HepG2 (cell line): Measurements from ENCODE around the gene RNU5B-1. TPM values are rescaled to one million over a fixed set of nuclear protein-coding genes. Genes with fewer than 3 reads are reported as not detected.

Experiments
- ATAC-seq: fragments of 200-7000 bp; cut with Tn5 transposase; 3 replicates; pipeline ENCODE4 v1.9.1; 2020; ENCODE audit warnings: mild to moderate bottlenecking, moderate library complexity
- BruUV-seq: library from RNA; stranded (reverse); fragments of 400-500 nt; replicated peaks from 2 replicates; lab custom pipeline; 2021; lab: Mats Ljungman, UMichigan
- CTCF ChIA-PET: fragments of 300-600 bp; formaldehyde crosslinking; extraction: SDS; loops from one replicate; lab custom pipeline; 2021; ENCODE audit warnings: low total read pairs, inconsistent platforms, low intra/inter-chr PET ratio; lab: Yijun Ruan, JAX
- POLR2A ChIA-PET: fragments of 350-600 bp; sonication (Branson Sonifier 250); formaldehyde crosslinking; loops from one replicate; lab custom pipeline; 2020; ENCODE audit warnings: antibody characterized with exemption, inconsistent platforms; lab: Yijun Ruan, JAX
- DNase-seq: peaks from one replicate; pipeline ENCODE4 v3.0.0-alpha.2; 2015; ENCODE audit warnings: low spot score
- FAIRE-seq: peaks from 3 replicates; lab custom pipeline; 2011; peaks lifted over from hg19 to GRCh38; lab: Jason Lieb, UNC
- H2AFZ ChIP-seq: one replicate; pipeline ENCODE4 v1.6.1; 2011; ENCODE audit warnings: low read length, inconsistent platforms
- H3K27ac ChIP-seq: fragments of 300-600 bp; 3 replicates; pipeline ENCODE4 v1.8.0; 2011; ENCODE audit warnings: mixed run types, mild to moderate bottlenecking, mixed read lengths, low read length, inconsistent platforms; ENCODE audit not compliant: insufficient read depth; ENCODE audit errors: extremely low read length
- H3K27me3 ChIP-seq, 2 experiments: fragments of 200-600 bp in 1 of 2; 2 replicates in 1 of 2; 3 replicates in 1 of 2; pipeline versions ENCODE4 v1.6.0 to v1.8.0; 2011; ENCODE audit warnings: low read length in 2 of 2, mild to moderate bottlenecking in 2 of 2, moderate library complexity in 2 of 2, inconsistent platforms in 1 of 2; ENCODE audit not compliant: insufficient read depth in 2 of 2, control insufficient read depth in 1 of 2
- H3K36me3 ChIP-seq, 2 experiments: fragments of 200-600 bp in 1 of 2; replicated peaks in 1 of 2; 2 replicates in 1 of 2; 3 replicates in 1 of 2; pipeline versions ENCODE4 v1.5.1 to v1.8.0; 2011; ENCODE audit warnings: low read length in 2 of 2, inconsistent platforms in 1 of 2; ENCODE audit not compliant: insufficient read depth in 2 of 2, control insufficient read depth in 1 of 2
- H3K4me1 ChIP-seq: 2 replicates; pipeline ENCODE4 v1.5.1; 2012; ENCODE audit warnings: low read length, inconsistent platforms; ENCODE audit not compliant: insufficient read depth
- H3K4me2 ChIP-seq: 2 replicates; pipeline ENCODE4 v1.6.0; 2011; ENCODE audit warnings: low read depth, low read length, inconsistent platforms
- H3K4me3 ChIP-seq, 3 experiments: fragments of 200-600 bp in 1 of 3; sonication (generic), shearing (Covaris generic) in 1 of 3; replicated peaks in 1 of 3; 2 replicates each; pipeline ENCODE4 v1.5.1; 2011 to 2016; ENCODE audit warnings: low read length in 3 of 3, inconsistent platforms in 2 of 3, low read depth in 2 of 3, mild to moderate bottlenecking in 2 of 3, control low read depth in 1 of 3, mixed read lengths in 1 of 3; ENCODE audit not compliant: insufficient read depth in 1 of 3
- H3K79me2 ChIP-seq: one replicate; pipeline ENCODE4 v1.6.1; 2011; ENCODE audit warnings: low read length, inconsistent platforms; ENCODE audit not compliant: insufficient read depth
- H3K9ac ChIP-seq: 2 replicates; pipeline ENCODE4 v1.6.0; 2011; ENCODE audit warnings: mild to moderate bottlenecking, low read depth, low read length, inconsistent platforms; ENCODE audit not compliant: insufficient read depth
- H3K9me3 ChIP-seq: 2 replicates; pipeline ENCODE4 v1.5.1; 2012; ENCODE audit warnings: mild to moderate bottlenecking, low read length
- H4K20me1 ChIP-seq: 2 replicates; pipeline ENCODE4 v1.6.0; 2011; ENCODE audit warnings: inconsistent platforms, mild to moderate bottlenecking, low read length, moderate library complexity; ENCODE audit not compliant: insufficient read depth
- NR1H2 ChIP-seq: sonication (generic); formaldehyde crosslinking; IDR thresholded peaks from 2 replicates; pipeline ENCODE4 v1.8.1; 2022; ENCODE audit warnings: low read depth, missing genetic modification reagents, borderline replicate concordance
- WGBS: methylation state at CpG from one replicate; pipeline ENCODE4 v1.1.6; 2017; ENCODE audit warnings: low lambda C conversion rate; 5-methylcytosine and 5-hydroxymethylcytosine counted together
- in situ Hi-C: cut with HindIII; loops from 2 replicates; pipeline ENCODE4 v1.10.0; 2017; ENCODE audit warnings: low pct_unique_long_range_greater_than_20kb; ENCODE audit not compliant: extremely low pct_ligation_motif_present
- intact Hi-C: fragments of 100-400 bp; cut with micrococcal nuclease; formaldehyde crosslinking; loops from one replicate; pipeline ENCODE4 v1.10.0; 2022; ENCODE audit not compliant: unreplicated experiment
- polyA plus RNA-seq, 8 experiments: library from polyadenylated mRNA; depleted of rRNA in 3 of 8; stranded (reverse) in 7 of 8; unstranded in 1 of 8; fragments of >200 nt; fragmentation: Illumina TruSeq in 4 of 8; extraction: Trizol in 4 of 8; gene quantifications; 2 replicates each; pipeline versions ENCODE4 v1.2.1 to v1.2.3, GENCODE V29; 2011 to 2016; ENCODE audit warnings: low read depth in 4 of 8, missing spikeins in 1 of 8, mixed read lengths in 1 of 8; ENCODE audit not compliant: insufficient read depth in 1 of 8
- total RNA-seq, 5 experiments: library from RNA; depleted of rRNA; stranded (reverse); fragments of >200 nt; fragmentation: Illumina TruSeq; extraction: Trizol; gene quantifications; 2 replicates each; pipeline ENCODE4 v1.2.3, GENCODE V29; 2016; ENCODE audit warnings: low read depth in 1 of 5
- TF ChIP-seq, protein P1 (sequence below): sonication (generic); formaldehyde crosslinking; IDR thresholded peaks from 2 replicates; pipeline ENCODE4 v1.5.0; 2020; ENCODE audit warnings: missing genetic modification reagents, mild to moderate bottlenecking, borderline replicate concordance
- TF ChIP-seq, protein P2 (sequence below): sonication (generic); formaldehyde crosslinking; IDR thresholded peaks from 2 replicates; pipeline ENCODE4 v1.4.0; 2020; ENCODE audit warnings: missing genetic modification reagents, low read depth, mild to moderate bottlenecking, borderline replicate concordance
- TF ChIP-seq, protein P3 (sequence below): sonication (generic); formaldehyde crosslinking; IDR thresholded peaks from 2 replicates; pipeline ENCODE4 v1.5.1; 2020; ENCODE audit warnings: mild to moderate bottlenecking, missing genetic modification reagents, moderate library complexity
- TF ChIP-seq, protein P4 (sequence below): sonication (generic); formaldehyde crosslinking; IDR thresholded peaks from 2 replicates; pipeline ENCODE4 v1.5.1; 2020; ENCODE audit warnings: mild to moderate bottlenecking, missing genetic modification reagents
- TF ChIP-seq, protein P5 (sequence below): sonication (generic); formaldehyde crosslinking; IDR thresholded peaks from 2 replicates; pipeline ENCODE4 v1.9.0; 2022; ENCODE audit warnings: missing genetic modification reagents, mild to moderate bottlenecking, borderline replicate concordance

Gene RNU5B-1
- total and polyA plus RNA-seq, 2 of the 13 experiments (the other 11 are each of a cell fraction or from before 2014, with no cell fraction given), result 1,646 TPM; not detected in 1

DNA sequence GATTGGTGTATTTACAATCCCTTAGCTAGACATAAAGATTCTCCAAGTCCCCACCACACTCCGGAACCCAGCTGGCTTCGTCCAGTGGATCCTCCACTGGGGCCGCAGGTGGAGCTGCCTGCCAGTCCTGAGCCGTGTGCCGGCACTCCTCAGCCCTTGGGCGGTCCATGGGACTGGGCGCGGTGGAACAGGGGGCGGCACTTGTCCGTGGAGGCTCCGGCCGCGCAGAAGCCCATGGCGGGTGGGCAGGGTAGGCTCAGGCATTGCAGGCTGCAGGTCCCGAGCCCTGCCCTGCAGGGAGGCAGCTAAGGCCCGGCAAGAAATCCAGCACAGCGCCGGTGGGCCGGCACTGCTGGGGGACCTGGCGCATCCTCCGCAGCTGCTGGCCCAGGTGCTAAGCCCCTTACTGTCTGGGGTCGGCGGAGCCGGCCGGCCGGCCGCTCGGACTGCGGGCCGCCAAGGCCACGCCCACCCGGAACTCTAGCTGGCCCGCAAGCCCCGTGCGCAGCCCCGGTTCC lies 3.5 kb upstream of the RNU5B-1 start:
- in situ Hi-C loops (no loop called here), intact Hi-C loops (no loop called here)
- no peaks in the 10 kb centered on the region; a peak in 1 of 5 replicates for H3K27me3 ChIP-seq
- peaks cover 13% of the 10 kb centered on the region for H3K79me2 ChIP-seq
- no peak overlapping the region for H3K9ac ChIP-seq
- no TSS peak for BruUV-seq
- no peak for FAIRE-seq
- H3K9me3 ChIP-seq, result no peaks in the 10 kb centered on the region
- no peak overlapping the region for H3K4me2 ChIP-seq
- 100% methylated on average over 12 of the region's 36 CpGs for WGBS
- TF ChIP-seq, protein P1, sequence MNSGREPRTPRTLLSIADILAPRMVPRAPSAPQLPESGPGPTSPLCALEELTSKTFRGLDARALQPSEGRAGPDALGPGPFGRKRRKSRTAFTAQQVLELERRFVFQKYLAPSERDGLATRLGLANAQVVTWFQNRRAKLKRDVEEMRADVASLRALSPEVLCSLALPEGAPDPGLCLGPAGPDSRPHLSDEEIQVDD (CRISPR knock-in tag), result no peak
- no peak for TF ChIP-seq NR1H2
- TF ChIP-seq, protein P2, sequence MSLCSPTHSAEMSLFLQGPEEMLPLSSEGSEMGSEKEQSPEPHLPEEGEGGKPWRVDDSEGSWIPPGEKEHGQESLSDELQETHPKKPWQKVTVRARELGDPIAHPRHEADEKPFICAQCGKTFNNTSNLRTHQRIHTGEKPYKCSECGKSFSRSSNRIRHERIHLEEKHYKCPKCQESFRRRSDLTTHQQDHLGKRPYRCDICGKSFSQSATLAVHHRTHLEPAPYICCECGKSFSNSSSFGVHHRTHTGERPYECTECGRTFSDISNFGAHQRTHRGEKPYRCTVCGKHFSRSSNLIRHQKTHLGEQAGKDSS, result no peak
- TF ChIP-seq, protein P3, sequence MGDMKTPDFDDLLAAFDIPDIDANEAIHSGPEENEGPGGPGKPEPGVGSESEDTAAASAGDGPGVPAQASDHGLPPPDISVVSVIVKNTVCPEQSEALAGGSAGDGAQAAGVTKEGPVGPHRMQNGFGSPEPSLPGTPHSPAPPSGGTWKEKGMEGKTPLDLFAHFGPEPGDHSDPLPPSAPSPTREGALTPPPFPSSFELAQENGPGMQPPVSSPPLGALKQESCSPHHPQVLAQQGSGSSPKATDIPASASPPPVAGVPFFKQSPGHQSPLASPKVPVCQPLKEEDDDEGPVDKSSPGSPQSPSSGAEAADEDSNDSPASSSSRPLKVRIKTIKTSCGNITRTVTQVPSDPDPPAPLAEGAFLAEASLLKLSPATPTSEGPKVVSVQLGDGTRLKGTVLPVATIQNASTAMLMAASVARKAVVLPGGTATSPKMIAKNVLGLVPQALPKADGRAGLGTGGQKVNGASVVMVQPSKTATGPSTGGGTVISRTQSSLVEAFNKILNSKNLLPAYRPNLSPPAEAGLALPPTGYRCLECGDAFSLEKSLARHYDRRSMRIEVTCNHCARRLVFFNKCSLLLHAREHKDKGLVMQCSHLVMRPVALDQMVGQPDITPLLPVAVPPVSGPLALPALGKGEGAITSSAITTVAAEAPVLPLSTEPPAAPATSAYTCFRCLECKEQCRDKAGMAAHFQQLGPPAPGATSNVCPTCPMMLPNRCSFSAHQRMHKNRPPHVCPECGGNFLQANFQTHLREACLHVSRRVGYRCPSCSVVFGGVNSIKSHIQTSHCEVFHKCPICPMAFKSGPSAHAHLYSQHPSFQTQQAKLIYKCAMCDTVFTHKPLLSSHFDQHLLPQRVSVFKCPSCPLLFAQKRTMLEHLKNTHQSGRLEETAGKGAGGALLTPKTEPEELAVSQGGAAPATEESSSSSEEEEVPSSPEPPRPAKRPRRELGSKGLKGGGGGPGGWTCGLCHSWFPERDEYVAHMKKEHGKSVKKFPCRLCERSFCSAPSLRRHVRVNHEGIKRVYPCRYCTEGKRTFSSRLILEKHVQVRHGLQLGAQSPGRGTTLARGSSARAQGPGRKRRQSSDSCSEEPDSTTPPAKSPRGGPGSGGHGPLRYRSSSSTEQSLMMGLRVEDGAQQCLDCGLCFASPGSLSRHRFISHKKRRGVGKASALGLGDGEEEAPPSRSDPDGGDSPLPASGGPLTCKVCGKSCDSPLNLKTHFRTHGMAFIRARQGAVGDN (CRISPR knock-in tag), result 0 out of 2 replicates have a peak, but pooled peaks have one; percentile 28
- TF ChIP-seq, protein P4, sequence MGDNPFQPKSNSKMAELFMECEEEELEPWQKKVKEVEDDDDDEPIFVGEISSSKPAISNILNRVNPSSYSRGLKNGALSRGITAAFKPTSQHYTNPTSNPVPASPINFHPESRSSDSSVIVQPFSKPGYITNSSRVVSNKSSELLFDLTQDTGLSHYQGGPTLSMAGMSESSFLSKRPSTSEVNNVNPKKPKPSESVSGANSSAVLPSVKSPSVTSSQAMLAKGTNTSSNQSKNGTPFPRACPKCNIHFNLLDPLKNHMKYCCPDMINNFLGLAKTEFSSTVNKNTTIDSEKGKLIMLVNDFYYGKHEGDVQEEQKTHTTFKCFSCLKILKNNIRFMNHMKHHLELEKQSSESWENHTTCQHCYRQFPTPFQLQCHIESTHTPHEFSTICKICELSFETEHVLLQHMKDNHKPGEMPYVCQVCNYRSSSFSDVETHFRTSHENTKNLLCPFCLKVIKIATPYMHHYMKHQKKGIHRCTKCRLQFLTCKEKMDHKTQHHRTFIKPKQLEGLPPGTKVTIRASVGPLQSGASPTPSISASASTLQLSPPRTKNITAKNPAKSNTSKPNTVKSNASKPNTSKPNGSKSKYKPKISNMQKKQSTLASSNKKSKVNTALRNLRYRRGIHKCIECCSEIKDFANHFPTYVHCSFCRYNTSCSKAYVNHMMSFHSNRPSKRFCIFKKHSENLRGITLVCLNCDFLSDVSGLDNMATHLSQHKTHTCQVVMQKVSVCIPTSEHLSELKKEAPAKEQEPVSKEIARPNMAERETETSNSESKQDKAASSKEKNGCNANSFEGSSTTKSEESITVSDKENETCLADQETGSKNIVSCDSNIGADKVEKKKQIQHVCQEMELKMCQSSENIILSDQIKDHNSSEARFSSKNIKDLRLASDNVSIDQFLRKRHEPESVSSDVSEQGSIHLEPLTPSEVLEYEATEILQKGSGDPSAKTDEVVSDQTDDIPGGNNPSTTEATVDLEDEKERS, result no peak
- TF ChIP-seq, protein P5, sequence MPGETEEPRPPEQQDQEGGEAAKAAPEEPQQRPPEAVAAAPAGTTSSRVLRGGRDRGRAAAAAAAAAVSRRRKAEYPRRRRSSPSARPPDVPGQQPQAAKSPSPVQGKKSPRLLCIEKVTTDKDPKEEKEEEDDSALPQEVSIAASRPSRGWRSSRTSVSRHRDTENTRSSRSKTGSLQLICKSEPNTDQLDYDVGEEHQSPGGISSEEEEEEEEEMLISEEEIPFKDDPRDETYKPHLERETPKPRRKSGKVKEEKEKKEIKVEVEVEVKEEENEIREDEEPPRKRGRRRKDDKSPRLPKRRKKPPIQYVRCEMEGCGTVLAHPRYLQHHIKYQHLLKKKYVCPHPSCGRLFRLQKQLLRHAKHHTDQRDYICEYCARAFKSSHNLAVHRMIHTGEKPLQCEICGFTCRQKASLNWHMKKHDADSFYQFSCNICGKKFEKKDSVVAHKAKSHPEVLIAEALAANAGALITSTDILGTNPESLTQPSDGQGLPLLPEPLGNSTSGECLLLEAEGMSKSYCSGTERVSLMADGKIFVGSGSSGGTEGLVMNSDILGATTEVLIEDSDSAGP (CRISPR knock-in tag), result 0 out of 2 replicates have a peak, but pooled peaks have one; percentile 17
- ChIA-PET CTCF (no interaction called here), POLR2A (interaction anchor here (0.7 to 3.0 kb wide), 36 partner anchors 8 to 361 kb away, joined by 3 to 92 read pairs (median 5); partner anchors contain the start of genes CILP, CLPX, PARP16 and SLC51B)
- no peaks in the 10 kb centered on the region for H3K36me3 ChIP-seq
- H4K20me1 ChIP-seq, result no peaks in the 10 kb centered on the region
- H2AFZ ChIP-seq, result no peak overlapping the region
- ATAC-seq, result no peak
- H3K4me3 ChIP-seq, result no peak overlapping the region
- DNase-seq, result no peak
- no peak overlapping the region for H3K27ac ChIP-seq
- peaks cover 56% of the 10 kb centered on the region for H3K4me1 ChIP-seq
